HUES64 (cell line): Measurements from ENCODE around the gene SIGLEC1.

ENCODE experiments used
- H3K27ac ChIP-seq: 2 replicates; pipeline ENCODE4 v1.7.0; 2013; ENCODE audit warnings: low read depth, low read length, inconsistent platforms
- H3K27me3 ChIP-seq: 2 replicates; pipeline ENCODE4 v1.6.1; 2013; ENCODE audit warnings: mild to moderate bottlenecking, low read length; ENCODE audit not compliant: insufficient read depth
- H3K36me3 ChIP-seq: 2 replicates; pipeline ENCODE4 v1.6.1; 2013; ENCODE audit warnings: mild to moderate bottlenecking, low read length; ENCODE audit not compliant: insufficient read depth
- H3K4me1 ChIP-seq: 2 replicates; pipeline ENCODE4 v1.6.1; 2013; ENCODE audit warnings: mild to moderate bottlenecking, low read length, moderate library complexity; ENCODE audit not compliant: insufficient read depth
- H3K4me3 ChIP-seq: 2 replicates; pipeline ENCODE4 v1.5.1; 2013; ENCODE audit warnings: mild to moderate bottlenecking, low read length, moderate library complexity
- H3K9ac ChIP-seq: 2 replicates; pipeline ENCODE4 v1.6.1; 2013; ENCODE audit warnings: mild to moderate bottlenecking, low read depth, low read length
- H3K9me3 ChIP-seq: 2 replicates; pipeline ENCODE4 v1.6.1; 2013; ENCODE audit warnings: low read depth, low read length; ENCODE audit not compliant: insufficient read depth
- WGBS: fragments of 150-250, 120-280 bp; methylation state at CpG from one replicate; pipeline ENCODE4 v1.1.7; 2013; ENCODE audit warnings: missing lambda C conversion rate; 5-methylcytosine and 5-hydroxymethylcytosine counted together

The SIGLEC1 gene

GRCh38 chr20:3674995-3675900 is 37.2 kb downstream of the SIGLEC1 start:
- Histone ChIP-seq H3K9ac (no peak overlapping the region), H3K4me1 (peaks cover 2% of the 10 kb centered on the region), H3K27me3 (peaks cover 16% of the 10 kb centered on the region), H3K27ac (no peak overlapping the region), H3K4me3 (no peak overlapping the region), H3K36me3 (no peaks in the 10 kb centered on the region), H3K9me3 (no peaks in the 10 kb centered on the region)
- 74% methylated on average over 13 of the region's 13 CpGs for WGBS

GRCh38 chr20:3674447-3674846 is 38.0 kb downstream of the SIGLEC1 start:
- Histone ChIP-seq H3K36me3 (no peaks in the 10 kb centered on the region), H3K9me3 (no peaks in the 10 kb centered on the region), H3K4me3 (no peak overlapping the region), H3K9ac (no peak overlapping the region), H3K27ac (no peak overlapping the region), H3K27me3 (peaks cover 16% of the 10 kb centered on the region), H3K4me1 (no peaks in the 10 kb centered on the region)
- 89% methylated on average over 9 of the region's 10 CpGs for WGBS

GRCh38 chr20:3673221-3674070 is 39.0 kb downstream of the SIGLEC1 start:
- peaks cover 16% of the 10 kb centered on the region for H3K27me3 ChIP-seq
- 96% methylated on average over 90 of the region's 90 CpGs for WGBS
- no peak overlapping the region for H3K4me3 ChIP-seq
- H3K36me3 ChIP-seq, result no peaks in the 10 kb centered on the region
- no peak overlapping the region for H3K9ac ChIP-seq
- H3K9me3 ChIP-seq, result no peaks in the 10 kb centered on the region
- H3K4me1 ChIP-seq, result no peaks in the 10 kb centered on the region
- H3K27ac ChIP-seq, result no peak overlapping the region

GRCh38 chr20:3672547-3673171 is 39.7 kb downstream of the SIGLEC1 start:
- 95% methylated on average over 58 of the region's 58 CpGs for WGBS
- Histone ChIP-seq H3K27me3 (peaks cover 16% of the 10 kb centered on the region), H3K4me3 (peak overlapping the region; percentile 35; the same call in 1 of the 2 replicates)

GRCh38 chr20:3671986-3672546 is 40.3 kb downstream of the SIGLEC1 start:
- Histone ChIP-seq H3K4me3 (peak overlapping the region; percentile 35; the same call in 1 of the 2 replicates), H3K27ac (no peak overlapping the region), H3K9me3 (no peaks in the 10 kb centered on the region), H3K9ac (no peak overlapping the region), H3K27me3 (peaks cover 16% of the 10 kb centered on the region), H3K36me3 (no peaks in the 10 kb centered on the region), H3K4me1 (no peaks in the 10 kb centered on the region)
- 94% methylated on average over 23 of the region's 23 CpGs for WGBS

More at GRCh38 chr20:3672547-3673171, 39.7 kb downstream of the SIGLEC1 start:
- Histone ChIP-seq H3K36me3 (no peaks in the 10 kb centered on the region), H3K4me1 (no peaks in the 10 kb centered on the region), H3K9me3 (no peaks in the 10 kb centered on the region), H3K27ac (no peak overlapping the region), H3K9ac (no peak overlapping the region)

- Histone ChIP-seq H3K4me3 (no peak overlapping the region), H3K4me1 (no peaks in the 10 kb centered on the region), H3K9me3 (no peaks in the 10 kb centered on the region), H3K36me3 (no peaks in the 10 kb centered on the region), H3K27ac (no peak overlapping the region), H3K27me3 (peaks cover 16% of the 10 kb centered on the region), H3K9ac (no peak overlapping the region)
- 89% methylated on average over 10 of the region's 10 CpGs for WGBS
Observed at GRCh38 chr20:3670945-3671344, 41.5 kb downstream of the SIGLEC1 start.

- Histone ChIP-seq H3K27ac (no peak overlapping the region), H3K9me3 (no peaks in the 10 kb centered on the region), H3K4me3 (no peak overlapping the region), H3K4me1 (no peaks in the 10 kb centered on the region), H3K36me3 (no peaks in the 10 kb centered on the region), H3K9ac (no peak overlapping the region), H3K27me3 (peaks cover 16% of the 10 kb centered on the region)
- 77% methylated on average over 6 of the region's 6 CpGs for WGBS
Observed at GRCh38 chr20:3670511-3670910, 41.9 kb downstream of the SIGLEC1 start.

- Histone ChIP-seq H3K27ac (no peak overlapping the region), H3K27me3 (peaks cover 16% of the 10 kb centered on the region), H3K4me1 (no peaks in the 10 kb centered on the region), H3K9ac (no peak overlapping the region), H3K9me3 (no peaks in the 10 kb centered on the region), H3K36me3 (no peaks in the 10 kb centered on the region), H3K4me3 (no peak overlapping the region)
- 85% methylated on average over 13 of the region's 13 CpGs for WGBS
Observed at GRCh38 chr20:3669710-3670367, 42.6 kb downstream of the SIGLEC1 start.

- WGBS, result 87% methylated on average over 8 of the region's 8 CpGs
- Histone ChIP-seq H3K4me3 (no peak overlapping the region), H3K27me3 (peaks cover 20% of the 10 kb centered on the region), H3K27ac (no peak overlapping the region), H3K9me3 (no peaks in the 10 kb centered on the region), H3K4me1 (no peaks in the 10 kb centered on the region), H3K9ac (no peak overlapping the region), H3K36me3 (no peaks in the 10 kb centered on the region)
Observed at GRCh38 chr20:3667434-3668037, 44.9 kb downstream of the SIGLEC1 start.

- 91% methylated on average over 2 of the region's 2 CpGs for WGBS
- Histone ChIP-seq H3K36me3 (no peaks in the 10 kb centered on the region), H3K27me3 (peaks cover 46% of the 10 kb centered on the region), H3K27ac (no peak overlapping the region), H3K4me1 (no peaks in the 10 kb centered on the region), H3K9ac (no peak overlapping the region), H3K4me3 (no peak overlapping the region), H3K9me3 (no peaks in the 10 kb centered on the region)
Observed at GRCh38 chr20:3663858-3664257, 48.5 kb downstream of the SIGLEC1 start.
